Neuron (in vitro differentiated cells): ENCODE measurements around the gene SH3RF1.
"Not testable (repeated sequence)": the region's sequence is repeated elsewhere in the genome, so short reads cannot be mapped to it uniquely, and the experiment has no call there.

Experiments used
- H2AFZ ChIP-seq: one replicate; pipeline ENCODE4 v1.6.1; 2013; ENCODE audit warnings: low read depth, mild to moderate bottlenecking, inconsistent platforms, low read length, moderate library complexity
- H3K27me3 ChIP-seq: one replicate; pipeline ENCODE4 v1.6.1; 2013; ENCODE audit warnings: low read length; ENCODE audit not compliant: insufficient read depth
- H3K36me3 ChIP-seq: one replicate; pipeline ENCODE4 v1.6.1; 2013; ENCODE audit warnings: low read length; ENCODE audit not compliant: insufficient read depth
- H3K4me1 ChIP-seq: one replicate; pipeline ENCODE4 v1.6.1; 2013; ENCODE audit warnings: low read length; ENCODE audit not compliant: insufficient read depth
- H3K4me3 ChIP-seq: 2 replicates; pipeline ENCODE4 v1.5.1; 2013; ENCODE audit warnings: mild to moderate bottlenecking, low read length, moderate library complexity
- H3K9me3 ChIP-seq: one replicate; pipeline ENCODE4 v1.6.1; 2013; ENCODE audit warnings: low read length

Gene SH3RF1

GRCh38 chr4:169205744-169206080 is 65.0 kb downstream of the SH3RF1 start:
- Histone ChIP-seq H3K9me3 (peaks cover 2% of the 10 kb centered on the region), H3K4me3 (no peak overlapping the region), H3K4me1 (peaks cover 32% of the 10 kb centered on the region), H2AFZ (no peak overlapping the region), H3K27me3 (no peaks in the 10 kb centered on the region), H3K36me3 (no peaks in the 10 kb centered on the region)

DNA sequence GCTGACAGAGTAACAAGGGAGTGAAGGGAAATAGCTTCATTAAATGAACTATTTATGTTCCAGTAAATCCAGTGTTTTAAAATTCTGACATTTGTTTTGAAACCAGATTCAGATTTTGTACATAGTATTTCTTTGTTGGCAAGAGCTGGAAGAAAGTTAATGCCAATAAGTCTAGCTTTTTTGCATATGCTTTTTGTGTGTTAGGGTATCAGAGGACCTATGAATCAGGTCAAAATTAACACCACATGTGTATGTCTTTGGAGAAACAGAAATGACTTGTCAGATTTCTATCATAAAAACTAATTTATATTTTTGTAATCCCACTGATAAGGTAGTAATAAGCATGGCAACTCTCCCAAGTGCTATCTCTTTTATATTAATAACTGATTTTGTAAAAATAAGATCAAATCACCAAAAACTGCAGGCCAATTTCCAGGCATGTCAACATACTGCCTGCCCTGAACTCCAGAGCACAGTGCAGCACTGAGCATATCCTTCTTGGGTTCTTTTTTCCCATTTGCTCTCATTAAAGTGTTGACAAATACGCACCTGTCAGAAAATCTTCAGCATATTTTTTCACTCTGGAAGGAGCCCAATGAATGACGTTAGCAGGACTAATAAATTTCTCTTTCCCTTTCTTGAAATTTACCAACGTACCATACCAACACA is 65.5 kb downstream of the SH3RF1 start:
- Histone ChIP-seq H2AFZ (no peak overlapping the region), H3K36me3 (no peaks in the 10 kb centered on the region), H3K4me1 (peaks cover 33% of the 10 kb centered on the region), H3K27me3 (no peaks in the 10 kb centered on the region), H3K9me3 (peaks cover 2% of the 10 kb centered on the region), H3K4me3 (no peak overlapping the region)

DNA sequence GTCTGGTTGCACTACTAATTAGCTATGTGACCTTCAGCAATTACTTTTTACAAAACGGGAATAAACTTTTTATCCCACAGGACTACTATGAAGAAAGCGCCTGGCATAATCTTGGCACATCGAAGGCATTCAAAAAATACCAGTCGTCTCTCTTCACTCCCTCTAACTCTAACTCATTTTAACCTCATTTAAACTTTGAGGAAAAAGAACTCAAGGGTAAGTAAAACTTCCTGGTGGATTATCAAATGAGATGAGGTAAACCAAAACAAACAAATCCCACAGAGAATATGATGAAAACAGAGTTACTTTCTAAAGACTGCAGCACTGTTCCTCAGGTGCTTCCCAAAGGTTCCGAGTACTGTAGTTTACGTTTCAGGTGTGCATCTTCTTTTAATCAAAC is 66.9 kb downstream of the SH3RF1 start:
- H3K36me3 ChIP-seq: no peaks in the 10 kb centered on the region
- H3K27me3 ChIP-seq: no peaks in the 10 kb centered on the region
- H3K4me3 ChIP-seq: no peak overlapping the region
- H3K9me3 ChIP-seq: no peaks in the 10 kb centered on the region
- H3K4me1 ChIP-seq: peaks cover 32% of the 10 kb centered on the region
- no peak overlapping the region for H2AFZ ChIP-seq

- H2AFZ ChIP-seq, H3K36me3 ChIP-seq, H3K27me3 ChIP-seq, H3K9me3 ChIP-seq, H3K4me3 ChIP-seq: not testable (repeated sequence)
- peaks cover 26% of the 10 kb centered on the region for H3K4me1 ChIP-seq
Observed at GRCh38 chr4:169203278-169203677, 67.5 kb downstream of the SH3RF1 start.

DNA sequence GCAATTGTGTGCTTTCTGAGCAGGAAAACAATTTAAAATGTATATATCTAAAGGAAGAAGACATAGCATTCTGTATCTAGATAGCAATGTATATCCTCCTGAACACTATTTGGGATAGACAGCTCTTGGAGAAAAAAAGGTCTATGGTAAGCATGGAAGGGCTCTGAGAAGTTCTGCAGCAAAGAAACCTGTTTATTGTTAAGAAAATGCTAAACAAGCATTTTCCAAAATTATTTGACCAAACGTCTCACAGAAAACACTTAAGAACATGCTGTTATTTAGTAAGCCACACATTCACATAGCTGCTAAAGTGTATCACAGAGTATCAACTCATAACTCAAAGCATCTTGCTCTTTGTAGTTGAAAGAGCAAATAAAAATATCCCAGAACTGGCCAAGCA is 67.9 kb downstream of the SH3RF1 start:
- H3K36me3 ChIP-seq: no peaks in the 10 kb centered on the region
- H3K4me3 ChIP-seq: no peak overlapping the region
- H3K4me1 ChIP-seq: peaks cover 22% of the 10 kb centered on the region
- no peaks in the 10 kb centered on the region for H3K9me3 ChIP-seq
- no peaks in the 10 kb centered on the region for H3K27me3 ChIP-seq
- H2AFZ ChIP-seq: no peak overlapping the region

- Histone ChIP-seq H3K27me3 (no peaks in the 10 kb centered on the region), H3K4me3 (no peak overlapping the region), H3K36me3 (no peaks in the 10 kb centered on the region), H3K9me3 (no peaks in the 10 kb centered on the region), H2AFZ (no peak overlapping the region), H3K4me1 (peaks cover 17% of the 10 kb centered on the region)
Observed at GRCh38 chr4:169202145-169202699, 68.5 kb downstream of the SH3RF1 start.

GRCh38 chr4:169201222-169202144 is 69.3 kb downstream of the SH3RF1 start:
- Histone ChIP-seq H3K4me3 (no peak overlapping the region), H3K9me3 (no peaks in the 10 kb centered on the region), H3K4me1 (peaks cover 17% of the 10 kb centered on the region), H3K36me3 (no peaks in the 10 kb centered on the region), H2AFZ (no peak overlapping the region), H3K27me3 (no peaks in the 10 kb centered on the region)

DNA sequence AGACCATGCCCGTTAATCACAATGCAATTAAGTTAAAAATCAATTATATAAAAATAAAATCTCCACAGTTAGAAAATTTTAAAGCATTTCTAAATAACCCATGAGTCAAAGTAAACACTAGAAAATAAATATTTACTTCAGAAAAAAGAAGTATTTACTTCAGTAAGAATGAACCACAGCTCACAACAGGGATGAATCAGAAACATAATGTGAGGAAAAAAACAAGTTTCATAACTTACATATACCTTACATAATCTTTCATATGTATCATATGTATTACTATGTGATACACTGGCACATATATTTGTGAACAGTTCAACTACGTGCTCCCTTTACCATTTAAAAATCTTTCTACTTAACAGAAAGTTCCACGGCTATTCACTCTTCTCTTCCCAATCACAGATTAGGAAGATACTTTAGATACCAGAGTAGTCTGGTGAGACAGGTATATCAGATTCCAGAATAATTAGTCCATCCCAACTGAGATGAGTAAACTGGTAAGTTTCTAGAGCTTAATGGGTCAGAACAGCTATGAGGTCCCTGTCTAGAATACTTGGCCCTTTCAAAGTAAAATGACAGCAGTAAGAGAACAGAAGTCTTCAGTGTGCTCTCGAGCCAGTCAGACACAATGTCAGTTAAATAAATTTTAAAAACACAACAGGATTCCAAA is 70.3 kb downstream of the SH3RF1 start:
- Histone ChIP-seq H3K9me3 (no peaks in the 10 kb centered on the region), H2AFZ (no peak overlapping the region), H3K4me3 (no peak overlapping the region), H3K36me3 (no peaks in the 10 kb centered on the region), H3K4me1 (peaks cover 17% of the 10 kb centered on the region), H3K27me3 (no peaks in the 10 kb centered on the region)

DNA sequence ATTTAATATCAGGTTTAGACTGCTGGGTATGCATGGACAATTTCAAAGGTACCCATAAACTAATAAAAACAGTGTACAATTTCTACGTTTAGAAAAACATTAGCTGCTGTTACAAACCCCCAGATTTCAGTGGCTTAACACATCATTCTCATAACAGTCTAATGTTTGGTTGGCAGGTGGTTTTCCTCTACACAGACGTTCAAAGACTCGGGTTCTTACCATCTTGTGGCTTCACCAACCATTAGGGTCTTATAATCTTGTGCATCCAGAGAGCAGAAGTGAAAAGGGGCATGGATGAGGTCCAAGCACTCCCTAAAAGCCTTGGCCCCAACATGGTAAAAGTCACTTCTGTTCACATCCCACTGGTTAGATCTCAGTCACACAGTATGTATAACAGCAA is 71.6 kb downstream of the SH3RF1 start:
- Histone ChIP-seq H3K4me3 (no peak overlapping the region), H3K36me3 (no peaks in the 10 kb centered on the region), H3K4me1 (peaks cover 17% of the 10 kb centered on the region), H3K27me3 (no peaks in the 10 kb centered on the region), H2AFZ (no peak overlapping the region), H3K9me3 (no peaks in the 10 kb centered on the region)

DNA sequence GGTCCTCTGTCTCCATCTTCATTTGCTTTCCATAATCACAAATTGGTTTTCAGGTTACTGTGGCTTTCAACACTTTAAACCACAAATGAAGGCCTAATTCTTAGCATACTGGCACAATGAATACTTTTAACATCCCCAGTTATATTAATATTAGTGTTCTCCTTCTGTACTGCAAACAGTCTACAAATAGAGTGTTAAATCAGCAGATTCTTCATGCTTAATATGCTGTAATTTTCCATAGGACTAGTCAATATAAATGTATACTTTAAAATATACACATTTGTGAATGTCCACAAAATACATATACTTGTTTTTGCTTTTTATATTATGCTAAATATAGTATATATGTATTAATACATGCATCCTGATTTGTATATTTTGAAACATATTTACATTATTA is 72.6 kb downstream of the SH3RF1 start:
- Histone ChIP-seq H3K4me1 (peaks cover 17% of the 10 kb centered on the region), H3K36me3 (no peaks in the 10 kb centered on the region), H3K9me3 (no peaks in the 10 kb centered on the region)

DNA sequence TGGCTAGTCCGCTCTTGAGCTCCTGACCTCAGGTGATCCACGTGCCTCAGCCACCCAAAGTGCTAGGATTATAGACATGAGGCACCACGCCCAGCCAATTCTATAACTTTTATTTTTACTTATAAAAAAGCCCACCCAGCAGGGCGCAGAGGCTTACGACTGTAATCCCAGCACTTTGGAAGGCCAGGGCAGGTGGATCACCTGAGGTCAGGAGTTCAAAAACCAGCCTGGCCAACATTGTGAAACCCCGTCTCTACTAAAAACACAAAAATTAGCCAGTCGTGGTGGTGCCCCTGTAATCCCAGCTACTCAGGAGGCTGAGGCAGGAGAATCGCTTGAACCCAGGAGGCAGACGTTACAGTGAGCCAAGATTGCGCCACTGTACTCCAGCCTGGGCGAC is 73.5 kb downstream of the SH3RF1 start:
- H3K36me3 ChIP-seq, H3K27me3 ChIP-seq, H3K4me3 ChIP-seq, H3K9me3 ChIP-seq, H2AFZ ChIP-seq: not testable (repeated sequence)
- peaks cover 16% of the 10 kb centered on the region for H3K4me1 ChIP-seq

More for the DNA sequence above, 72.6 kb downstream of the SH3RF1 start:
- H3K4me3 ChIP-seq: no peak overlapping the region
- H2AFZ ChIP-seq: no peak overlapping the region
- H3K27me3 ChIP-seq: no peaks in the 10 kb centered on the region

GRCh38 chr4:169195032-169195431 is 75.7 kb downstream of the SH3RF1 start:
- no peaks in the 10 kb centered on the region for H3K27me3 ChIP-seq
- H3K4me1 ChIP-seq: no peaks in the 10 kb centered on the region
- H3K36me3 ChIP-seq: no peaks in the 10 kb centered on the region
- H3K4me3 ChIP-seq: no peak overlapping the region
- no peaks in the 10 kb centered on the region for H3K9me3 ChIP-seq
- H2AFZ ChIP-seq: no peak overlapping the region

- H3K4me1 ChIP-seq, H2AFZ ChIP-seq, H3K4me3 ChIP-seq, H3K27me3 ChIP-seq, H3K36me3 ChIP-seq, H3K9me3 ChIP-seq: not testable (repeated sequence)
Observed at GRCh38 chr4:169189968-169190367, 80.8 kb downstream of the SH3RF1 start.
